G401 (cell line): ENCODE measurements around the gene SEMA3G. TPM values are rescaled to one million over a fixed set of nuclear protein-coding genes. Genes with fewer than 3 reads are reported as not detected.

Source experiments
- DNase-seq: peaks from one replicate; pipeline ENCODE4 v3.0.0-alpha.2; 2015; ENCODE audit warnings: low spot score
- in situ Hi-C: cut with HindIII; loops from 2 replicates; pipeline ENCODE4 v1.10.0; 2016; ENCODE audit warnings: low sequenced_read_pairs, mixed read lengths
- total RNA-seq: library from RNA; depleted of rRNA; stranded (reverse); fragments of >200 nt; shearing (Covaris generic); gene quantifications from 2 replicates; pipeline ENCODE4 v1.2.3, GENCODE V29; 2014; rRNA removed

Gene SEMA3G
- total RNA-seq, result 0.10 and 0.98 TPM in 2 replicates

- in situ Hi-C loops, result no loop called here
These were observed at the start of gene SEMA3G for GRCh38 chr3:52444860-52445793. TSS of gene SEMA3G (minus strand) at chr3:52445103. CDS start at chr3:52445027, 76 bp downstream.

GRCh38 chr3:52494445-52494844 lies 49.5 kb upstream of the SEMA3G start:
- in situ Hi-C loops, result no loop called here
- no peak for DNase-seq

More at GRCh38 chr3:52444860-52445793, at the start of gene SEMA3G:
- peak; percentile 94 for DNase-seq

- in situ Hi-C loops, result no loop called here
- no peak for DNase-seq
These were observed 48.5 kb upstream of the SEMA3G start for GRCh38 chr3:52493232-52494017.

- in situ Hi-C loops, result no loop called here
These were observed 47.2 kb upstream of the SEMA3G start for GRCh38 chr3:52492059-52492458.

DNA sequence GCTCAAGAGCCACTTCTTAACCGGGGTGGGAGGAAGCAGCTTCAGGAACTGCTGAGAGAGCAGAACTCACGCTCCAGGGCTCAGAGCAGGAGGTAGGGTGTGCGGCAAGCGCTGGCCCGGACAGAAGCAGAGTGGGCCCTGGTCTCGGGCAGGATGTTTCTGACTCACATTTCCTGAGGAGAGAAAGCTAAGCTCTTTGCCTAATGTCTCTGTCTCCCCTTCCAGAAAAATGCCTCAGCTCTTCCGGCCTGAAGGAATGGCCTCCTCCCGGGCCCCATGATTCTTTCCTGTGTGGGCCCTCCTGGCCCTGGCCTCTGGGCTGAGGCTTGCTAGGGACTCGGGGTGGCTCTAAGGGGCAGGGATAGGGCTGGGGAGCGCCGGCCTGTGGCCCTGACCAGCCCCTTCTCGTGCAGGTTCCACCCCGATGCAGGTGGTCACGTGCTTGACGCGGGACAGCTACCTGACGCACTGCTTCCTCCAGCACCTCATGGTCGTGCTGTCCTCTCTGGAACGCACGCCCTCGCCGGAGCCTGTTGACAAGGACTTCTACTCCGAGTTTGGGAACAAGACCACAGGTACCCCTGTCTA lies 46.1 kb upstream of the SEMA3G start:
- in situ Hi-C loops, result no loop called here
- DNase-seq, result no peak

More at GRCh38 chr3:52492059-52492458, 47.2 kb upstream of the SEMA3G start:
- no peak for DNase-seq

GRCh38 chr3:52490035-52490938 lies 45.4 kb upstream of the SEMA3G start:
- in situ Hi-C loops, result no loop called here
- no peak for DNase-seq

DNA sequence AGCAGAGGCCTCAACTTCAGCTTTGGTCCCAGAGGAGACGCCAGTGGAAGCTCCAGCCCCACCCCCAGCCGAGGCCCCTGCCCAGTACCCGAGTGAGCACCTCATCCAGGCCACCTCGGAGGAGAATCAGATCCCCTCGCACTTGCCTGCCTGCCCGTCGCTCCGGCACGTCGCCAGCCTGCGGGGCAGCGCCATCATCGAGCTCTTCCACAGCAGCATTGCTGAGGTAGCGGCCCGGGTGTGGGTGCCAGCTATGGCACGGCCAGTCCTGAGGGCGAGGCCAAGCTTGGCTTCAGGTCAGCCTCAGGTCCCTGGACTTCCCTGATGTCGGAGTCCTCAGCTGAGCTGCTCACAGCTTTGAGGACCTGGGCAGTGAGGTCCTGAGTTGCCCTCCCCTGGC lies 44.5 kb upstream of the SEMA3G start:
- in situ Hi-C loops, result loop anchor here (10.0 kb wide), 1 partner anchor 155 kb away; no protein-coding TSS in a partner anchor
- DNase-seq, result no peak

DNA sequence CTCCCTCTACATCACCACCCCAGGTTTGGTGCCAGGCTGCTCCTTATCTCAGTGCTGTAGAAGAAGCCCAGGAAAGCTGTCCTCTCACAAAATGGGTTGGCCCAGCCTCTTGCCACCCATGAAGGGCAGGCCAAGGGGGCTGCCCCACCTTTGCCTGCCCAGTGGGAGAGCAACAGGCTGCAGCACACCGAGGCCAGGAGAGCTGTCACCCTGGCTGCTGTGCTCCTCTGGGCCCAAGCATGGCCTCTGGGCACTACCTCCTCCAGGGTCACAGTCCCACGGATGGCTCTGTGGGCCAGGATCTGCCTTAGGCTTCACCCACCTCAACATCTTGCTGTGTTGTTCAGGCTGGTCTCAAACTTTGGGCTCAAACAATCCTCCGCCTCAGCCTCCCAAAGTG lies 43.8 kb upstream of the SEMA3G start:
- in situ Hi-C loops, result loop anchor here (10.0 kb wide), 1 partner anchor 156 kb away; no protein-coding TSS in a partner anchor
- DNase-seq, result no peak

DNA sequence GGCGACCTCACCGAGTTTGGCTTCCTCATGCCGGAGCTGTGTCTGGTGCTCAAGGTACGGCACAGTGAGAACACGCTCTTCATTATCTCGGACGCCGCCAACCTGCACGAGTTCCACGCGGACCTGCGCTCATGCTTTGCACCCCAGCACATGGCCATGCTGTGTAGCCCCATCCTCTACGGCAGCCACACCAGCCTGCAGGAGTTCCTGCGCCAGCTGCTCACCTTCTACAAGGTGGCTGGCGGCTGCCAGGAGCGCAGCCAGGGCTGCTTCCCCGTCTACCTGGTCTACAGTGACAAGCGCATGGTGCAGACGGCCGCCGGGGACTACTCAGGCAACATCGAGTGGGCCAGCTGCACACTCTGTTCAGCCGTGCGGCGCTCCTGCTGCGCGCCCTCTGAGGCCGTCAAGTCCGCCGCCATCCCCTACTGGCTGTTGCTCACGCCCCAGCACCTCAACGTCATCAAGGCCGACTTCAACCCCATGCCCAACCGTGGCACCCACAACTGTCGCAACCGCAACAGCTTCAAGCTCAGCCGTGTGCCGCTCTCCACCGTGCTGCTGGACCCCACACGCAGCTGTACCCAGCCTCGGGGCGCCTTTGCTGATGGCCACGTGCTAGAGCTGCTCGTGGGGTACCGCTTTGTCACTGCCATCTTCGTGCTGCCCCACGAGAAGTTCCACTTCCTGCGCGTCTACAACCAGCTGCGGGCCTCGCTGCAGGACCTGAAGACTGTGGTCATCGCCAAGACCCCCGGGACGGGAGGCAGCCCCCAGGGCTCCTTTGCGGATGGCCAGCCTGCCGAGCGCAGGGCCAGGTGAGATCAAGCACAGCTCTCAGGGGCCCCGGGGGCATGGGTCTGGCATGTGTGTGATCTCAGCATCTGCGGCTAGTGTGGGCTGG lies 43.1 kb upstream of the SEMA3G start:
- in situ Hi-C loops, result loop anchor here (10.0 kb wide), 1 partner anchor 157 kb away; no protein-coding TSS in a partner anchor

GRCh38 chr3:52487050-52487787 lies 42.3 kb upstream of the SEMA3G start:
- in situ Hi-C loops, result loop anchor here (10.0 kb wide), 1 partner anchor 158 kb away; no protein-coding TSS in a partner anchor
- no peak for DNase-seq

More for the DNA sequence above, 43.1 kb upstream of the SEMA3G start:
- no peak for DNase-seq

GRCh38 chr3:52484680-52485461 lies 40.0 kb upstream of the SEMA3G start:
- DNase-seq, result no peak
- in situ Hi-C loops, result loop anchor here (10.0 kb wide), 1 partner anchor 160 kb away; no protein-coding TSS in a partner anchor

DNA sequence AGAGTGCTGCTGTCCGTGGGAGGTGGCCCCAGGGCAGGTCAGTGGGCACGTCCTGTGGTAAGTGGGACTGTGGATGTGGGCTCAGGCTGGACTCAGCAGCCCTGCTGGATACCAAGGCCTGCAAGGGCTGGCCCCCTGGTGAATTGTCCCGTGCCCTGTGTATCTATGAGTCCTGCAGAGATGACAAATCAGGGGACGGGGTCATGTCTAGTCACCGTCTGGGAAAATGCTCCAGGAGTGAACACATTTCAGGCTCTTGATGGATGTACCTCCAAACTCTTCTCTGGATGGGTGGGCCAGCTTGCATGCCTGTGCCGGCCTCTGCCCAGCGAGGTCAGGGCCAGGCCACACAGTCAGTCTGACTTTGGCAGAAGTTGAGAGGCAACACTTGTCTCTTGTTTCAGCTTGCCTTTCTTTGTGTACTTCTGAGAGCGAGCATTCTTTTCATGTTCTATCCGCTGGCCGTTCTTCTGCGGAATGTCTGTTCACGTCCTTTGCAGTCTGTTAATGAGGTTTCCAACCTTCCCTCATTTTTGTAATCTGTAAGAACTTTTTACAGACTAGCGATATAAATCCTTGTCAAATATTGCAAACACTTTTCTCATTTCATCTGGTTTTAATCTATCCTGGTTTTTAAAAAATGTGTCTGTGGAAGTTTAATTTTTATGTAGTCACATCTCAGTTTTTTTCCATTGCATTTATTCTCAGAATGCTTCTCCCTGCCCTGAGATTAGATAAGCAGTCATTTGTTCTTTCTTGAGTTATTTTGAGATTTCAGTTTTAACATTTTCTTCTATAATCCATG lies 38.9 kb upstream of the SEMA3G start:
- in situ Hi-C loops, result loop anchor here (10.0 kb wide), 1 partner anchor 161 kb away; no protein-coding TSS in a partner anchor

DNA sequence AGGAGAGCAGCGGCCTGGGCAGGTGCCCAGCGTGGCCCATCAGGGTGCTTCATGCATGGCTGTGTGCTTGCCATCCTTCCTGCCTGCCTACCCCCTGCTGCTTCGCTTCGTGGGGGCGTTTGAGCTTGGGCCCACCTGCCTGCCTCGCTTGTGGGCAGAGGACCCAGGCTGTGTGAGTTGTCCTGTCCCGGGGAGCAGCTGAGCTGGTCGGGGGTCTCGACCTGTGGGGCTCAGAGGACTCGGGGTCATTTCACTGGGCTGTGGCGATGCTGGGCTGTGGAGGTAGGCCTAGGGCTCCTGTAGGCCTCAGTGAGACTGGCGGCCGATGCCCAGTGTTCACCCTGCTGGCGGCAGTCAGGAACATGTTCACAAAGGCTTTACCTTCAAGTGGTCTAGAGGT lies 38.2 kb upstream of the SEMA3G start:
- no peak for DNase-seq
- in situ Hi-C loops, result loop anchor here (10.0 kb wide), 1 partner anchor 162 kb away; no protein-coding TSS in a partner anchor

More for the DNA sequence above, 38.9 kb upstream of the SEMA3G start:
- no peak for DNase-seq

DNA sequence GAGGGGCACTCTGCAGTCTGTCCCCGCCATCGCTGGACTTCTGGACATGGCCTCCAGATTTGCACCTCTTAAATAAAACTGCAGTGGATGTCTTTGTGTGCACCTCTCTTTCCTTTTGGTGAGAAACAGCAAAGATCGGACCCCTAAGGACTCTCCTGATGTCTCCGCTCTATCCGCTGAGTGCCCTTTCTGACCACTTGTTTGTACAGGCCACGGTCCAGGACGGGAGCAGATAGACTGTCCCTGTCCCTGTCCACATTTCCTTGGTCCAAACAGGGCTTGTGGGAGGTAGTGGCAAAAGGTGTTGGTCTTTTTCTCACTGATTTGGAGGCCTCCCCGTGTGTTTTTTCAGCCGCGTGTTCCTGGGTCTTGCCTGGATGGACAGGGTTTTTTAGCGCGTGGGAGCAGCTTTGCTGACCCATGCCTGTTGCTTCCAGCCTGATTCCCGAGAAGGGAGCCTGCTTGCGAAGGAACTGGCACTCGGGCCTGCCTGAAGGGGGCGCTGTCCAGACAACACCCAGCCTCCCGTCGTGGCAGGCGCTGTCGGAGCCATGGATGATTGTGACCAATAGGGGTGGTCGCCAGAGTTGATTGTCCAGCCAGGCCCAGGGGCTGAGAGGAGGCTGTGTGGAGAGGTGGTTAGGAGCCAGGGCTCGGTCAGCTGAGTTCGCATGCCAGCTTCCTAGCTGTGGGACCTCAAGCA lies 37.1 kb upstream of the SEMA3G start:
- in situ Hi-C loops, result loop anchor here (10.0 kb wide), 1 partner anchor 163 kb away; no protein-coding TSS in a partner anchor
- DNase-seq, result no peak
